ENCODE results near the gene SEL1L3.

Gene SEL1L3

GRCh38 chr4:25901030-25901430, 38.2 kb upstream of the SEL1L3 start:
- no peak overlapping the region for H3K4me3 ChIP-seq (replicated peaks; ENCODE audit: low read depth, low read length)
- TF ChIP-seq CTCF (IDR thresholded peaks at IDR 0.05; ENCODE audit: low read length, missing control alignments) = no peak
- no peak for DNase-seq (ENCODE audit: low read depth)

- no peak for TF ChIP-seq CTCF (IDR thresholded peaks at IDR 0.05; ENCODE audit: low read length, missing control alignments)
- H3K4me3 ChIP-seq (replicated peaks; ENCODE audit: low read depth, low read length) = no peak overlapping the region
- no peak for DNase-seq (ENCODE audit: low read depth)
Observed at GRCh38 chr4:25900310-25900709, 37.5 kb upstream of the SEL1L3 start.

GRCh38 chr4:25896776-25897539, 34.2 kb upstream of the SEL1L3 start:
- no peak for TF ChIP-seq CTCF (IDR thresholded peaks at IDR 0.05; ENCODE audit: low read length, missing control alignments)
- no peak for DNase-seq (ENCODE audit: low read depth)
- H3K4me3 ChIP-seq (replicated peaks; ENCODE audit: low read depth, low read length) = no peak overlapping the region

- TF ChIP-seq CTCF (IDR thresholded peaks at IDR 0.05; ENCODE audit: low read length, missing control alignments) = no peak
- no peak for DNase-seq (ENCODE audit: low read depth)
- no peak overlapping the region for H3K4me3 ChIP-seq (replicated peaks; ENCODE audit: low read depth, low read length)
Observed at GRCh38 chr4:25892796-25893195, 30.0 kb upstream of the SEL1L3 start.

- DNase-seq (ENCODE audit: low read depth) = no peak
- TF ChIP-seq CTCF (IDR thresholded peaks at IDR 0.05; ENCODE audit: low read length, missing control alignments) = no peak
- H3K4me3 ChIP-seq (replicated peaks; ENCODE audit: low read depth, low read length) = no peak overlapping the region
Observed at GRCh38 chr4:25890571-25891485, 28.0 kb upstream of the SEL1L3 start.

- TF ChIP-seq CTCF (IDR thresholded peaks at IDR 0.05; ENCODE audit: low read length, missing control alignments) = no peak
- H3K4me3 ChIP-seq (replicated peaks; ENCODE audit: low read depth, low read length) = no peak overlapping the region
- no peak for DNase-seq (ENCODE audit: low read depth)
Observed at GRCh38 chr4:25889589-25890503, 27.1 kb upstream of the SEL1L3 start.
